NCI-H69 (cell line): Measurements from ENCODE around the gene MSH3.
"Not testable (repeated sequence)": the region's sequence is repeated elsewhere in the genome, so short reads cannot be mapped to it uniquely, and the experiment has no call there.

Source experiments
- DNase-seq: peaks from one replicate; lab custom pipeline; 2025; lab: John Stamatoyannopoulos, UW

MSH3 gene

GRCh38 chr5:80656425-80656824 is 2.0 kb downstream of the MSH3 start:
- DNase-seq: no peak

GRCh38 chr5:80659106-80659505 is 4.7 kb downstream of the MSH3 start:
- no peak for DNase-seq

GRCh38 chr5:80660661-80661060 is 6.2 kb downstream of the MSH3 start:
- not testable (repeated sequence) for DNase-seq

GRCh38 chr5:80662108-80662507 is 7.7 kb downstream of the MSH3 start:
- peak; percentile 26 for DNase-seq

- DNase-seq: no peak
Measured at GRCh38 chr5:80665057-80665456, 10.6 kb downstream of the MSH3 start.

- DNase-seq: no peak
Measured at GRCh38 chr5:80667384-80667783, 12.9 kb downstream of the MSH3 start.

GRCh38 chr5:80668016-80668969 is 13.8 kb downstream of the MSH3 start:
- no peak for DNase-seq

- peak; percentile 77 for DNase-seq
Measured at GRCh38 chr5:80672140-80672736, 17.8 kb downstream of the MSH3 start.

- no peak for DNase-seq
Measured at GRCh38 chr5:80676706-80677105, 22.3 kb downstream of the MSH3 start.

GRCh38 chr5:80686757-80687156 is 32.3 kb downstream of the MSH3 start:
- DNase-seq: peak; percentile 46

- no peak for DNase-seq
Measured at GRCh38 chr5:80688648-80689420, 34.4 kb downstream of the MSH3 start.

- no peak for DNase-seq
Measured at GRCh38 chr5:80689627-80690026, 35.2 kb downstream of the MSH3 start.

- DNase-seq: no peak
Measured at GRCh38 chr5:80695666-80696065, 41.2 kb downstream of the MSH3 start.

GRCh38 chr5:80696450-80696849 is 42.0 kb downstream of the MSH3 start:
- DNase-seq: no peak

- peak; percentile 28 for DNase-seq
Measured at GRCh38 chr5:80697100-80697499, 42.6 kb downstream of the MSH3 start.

- no peak for DNase-seq
Measured at GRCh38 chr5:80698369-80698768, 43.9 kb downstream of the MSH3 start.

GRCh38 chr5:80701597-80701996 is 47.1 kb downstream of the MSH3 start:
- no peak for DNase-seq

- no peak for DNase-seq
Measured at GRCh38 chr5:80703291-80703690, 48.8 kb downstream of the MSH3 start.

- no peak for DNase-seq
Measured at GRCh38 chr5:80703747-80704146, 49.3 kb downstream of the MSH3 start.

- no peak for DNase-seq
Measured at GRCh38 chr5:80704221-80704620, 49.8 kb downstream of the MSH3 start.

GRCh38 chr5:80705216-80705769 is 50.8 kb downstream of the MSH3 start:
- DNase-seq: no peak

- DNase-seq: no peak
Measured at GRCh38 chr5:80705801-80706200, 51.3 kb downstream of the MSH3 start.
